Upper lobe of left lung (tissue), 6 donors: Measurements from ENCODE around the gene DLAT. TPM values are rescaled to one million over a fixed set of nuclear protein-coding genes. Genes with fewer than 3 reads are reported as not detected.
A peak's percentile ranks its signal among the peaks of the same experiment; 100 is the strongest.

Experiments used
- ATAC-seq, 2 donors: fragments of 200-7000 bp; cut with Tn5 transposase; one replicate each; pipeline ENCODE4 v1.9.1; 2022; ENCODE audit warnings: mild to moderate bottlenecking in 2 of 2, moderate library complexity in 2 of 2; ENCODE audit not compliant: low FRiP score in 2 of 2
- DNase-seq, 2 donors: peaks; one replicate each; pipeline ENCODE4 v3.0.0-alpha.2; 2019 to 2020
- H3K27ac ChIP-seq, 4 donors: fragments of 200-600 bp; sonication (generic); one replicate each; pipeline ENCODE4 v1.5.1; 2016 to 2019
- H3K27me3 ChIP-seq, 4 donors: fragments of 200-600 bp; sonication (generic); one replicate each; pipeline ENCODE4 v1.5.1; 2017 to 2019
- H3K36me3 ChIP-seq, 4 donors: fragments of 200-600 bp; sonication (generic); one replicate each; pipeline ENCODE4 v1.5.1; 2016 to 2019
- H3K4me1 ChIP-seq, 4 donors: fragments of 200-600 bp; sonication (generic); one replicate each; pipeline ENCODE4 v1.5.1; 2018 to 2019
- H3K4me3 ChIP-seq, 4 donors: fragments of 200-600 bp; sonication (generic); one replicate each; pipeline ENCODE4 v1.5.1; 2017 to 2019; ENCODE audit warnings: mild to moderate bottlenecking in 2 of 4, moderate library complexity in 1 of 4
- H3K9me3 ChIP-seq, 4 donors: fragments of 200-600 bp; sonication (generic); one replicate each; pipeline ENCODE4 v1.5.1; 2018 to 2019
- EP300 ChIP-seq, 4 donors: sonication (generic); formaldehyde crosslinking; IDR thresholded peaks; one replicate each; pipeline ENCODE4 v1.5.1; 2017; ENCODE audit warnings: antibody characterized with exemption in 4 of 4, control low read depth in 2 of 4
- POLR2A ChIP-seq, 4 donors: fragments of 450-650 bp; IDR thresholded peaks; one replicate each; pipeline ENCODE4 v1.5.1; 2016 to 2017; ENCODE audit warnings: antibody characterized with exemption in 4 of 4, mild to moderate bottlenecking in 2 of 4
- POLR2AphosphoS5 ChIP-seq, 2 donors: sonication (generic); formaldehyde crosslinking; IDR thresholded peaks; one replicate each; pipeline ENCODE4 v1.5.1; 2017; ENCODE audit warnings: antibody characterized with exemption in 2 of 2
- WGBS, 2 donors: methylation state at CpG; one replicate each; pipeline ENCODE4 v1.1.5; 2017 to 2018; 5-methylcytosine and 5-hydroxymethylcytosine counted together
- total RNA-seq, 6 donors: library from RNA; depleted of rRNA in 4 of 6; stranded (reverse); fragments of >200 nt in 4 of 6; gene quantifications; one replicate each; pipeline versions ENCODE4 v1.1.0 to v1.2.1, GENCODE V29; 2016 to 2021
- TF ChIP-seq, protein P1 (sequence below), 6 experiments: fragments of 450-650 bp in 4 of 6; fragments of 200-600 bp in 2 of 6; sonication (generic) in 2 of 6; IDR thresholded peaks; one replicate each; pipeline ENCODE4 v1.5.1; 2016 to 2019; ENCODE audit warnings: antibody characterized with exemption in 6 of 6
- donor health status: DM: no; HTN: no; CAD: no; lungs with moderate emphysema.
- donor health status: DM: no; HTN: yes; CAD: no; lungs with severe emphysema.

The DLAT gene
- total RNA-seq, 6 donors from 2014 or later, result 12.6 to 37.7 (median 27.2) TPM

DNA sequence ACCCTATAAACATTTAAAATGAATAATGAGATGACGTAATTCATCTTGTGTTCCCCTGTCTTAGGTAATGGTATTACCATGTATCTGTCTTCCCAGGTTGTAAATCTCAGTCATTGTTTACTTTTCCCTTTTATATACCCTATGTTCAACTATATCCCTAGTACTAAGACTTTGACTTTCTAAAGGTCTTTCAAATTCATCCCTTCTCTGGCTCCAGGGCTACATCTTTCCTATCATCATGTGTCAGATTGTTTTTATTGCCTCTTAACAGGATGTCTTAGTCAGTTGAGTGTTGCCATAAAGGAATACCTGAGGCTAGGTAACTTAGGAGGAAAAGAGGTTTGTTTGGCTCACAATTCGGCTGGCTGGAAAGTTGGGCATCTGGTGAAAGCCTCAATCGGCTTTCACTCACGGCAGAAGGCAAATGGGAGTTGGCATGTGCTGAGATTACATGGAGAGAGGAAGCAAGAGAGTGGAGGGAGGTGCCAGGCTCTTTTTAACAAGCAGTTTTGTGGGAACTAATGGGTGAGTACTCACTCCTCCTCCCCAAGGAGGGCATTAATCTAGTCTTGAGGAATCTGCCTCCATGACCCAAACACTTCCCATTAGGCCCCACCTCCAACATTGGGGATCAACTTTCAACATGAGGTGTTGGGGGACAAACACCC lies 11.6 kb upstream of the DLAT start:
- Histone ChIP-seq H3K4me1 (no peaks in the 10 kb centered on the region), H3K27me3 (no peaks in the 10 kb centered on the region), H3K36me3 (peaks cover 0 to 10% (median 0%) of the 10 kb centered on the region in 4 donors), H3K27ac (no peak overlapping the region), H3K4me3 (no peak overlapping the region), H3K9me3 (no peaks in the 10 kb centered on the region)
- 87 to 98% methylated on average over 4 of the region's 4 CpGs for WGBS, 2 donors
- no peak for ATAC-seq
- TF ChIP-seq EP300 (IDR thresholded peaks at IDR 0.05) (no peak), POLR2AphosphoS5 (IDR thresholded peaks at IDR 0.05) (no peak), POLR2A (IDR thresholded peaks at IDR 0.05) (no peak)
- TF ChIP-seq, protein P1, sequence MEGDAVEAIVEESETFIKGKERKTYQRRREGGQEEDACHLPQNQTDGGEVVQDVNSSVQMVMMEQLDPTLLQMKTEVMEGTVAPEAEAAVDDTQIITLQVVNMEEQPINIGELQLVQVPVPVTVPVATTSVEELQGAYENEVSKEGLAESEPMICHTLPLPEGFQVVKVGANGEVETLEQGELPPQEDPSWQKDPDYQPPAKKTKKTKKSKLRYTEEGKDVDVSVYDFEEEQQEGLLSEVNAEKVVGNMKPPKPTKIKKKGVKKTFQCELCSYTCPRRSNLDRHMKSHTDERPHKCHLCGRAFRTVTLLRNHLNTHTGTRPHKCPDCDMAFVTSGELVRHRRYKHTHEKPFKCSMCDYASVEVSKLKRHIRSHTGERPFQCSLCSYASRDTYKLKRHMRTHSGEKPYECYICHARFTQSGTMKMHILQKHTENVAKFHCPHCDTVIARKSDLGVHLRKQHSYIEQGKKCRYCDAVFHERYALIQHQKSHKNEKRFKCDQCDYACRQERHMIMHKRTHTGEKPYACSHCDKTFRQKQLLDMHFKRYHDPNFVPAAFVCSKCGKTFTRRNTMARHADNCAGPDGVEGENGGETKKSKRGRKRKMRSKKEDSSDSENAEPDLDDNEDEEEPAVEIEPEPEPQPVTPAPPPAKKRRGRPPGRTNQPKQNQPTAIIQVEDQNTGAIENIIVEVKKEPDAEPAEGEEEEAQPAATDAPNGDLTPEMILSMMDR (IDR thresholded peaks at IDR 0.05), result no peak
- no peak for DNase-seq

DNA sequence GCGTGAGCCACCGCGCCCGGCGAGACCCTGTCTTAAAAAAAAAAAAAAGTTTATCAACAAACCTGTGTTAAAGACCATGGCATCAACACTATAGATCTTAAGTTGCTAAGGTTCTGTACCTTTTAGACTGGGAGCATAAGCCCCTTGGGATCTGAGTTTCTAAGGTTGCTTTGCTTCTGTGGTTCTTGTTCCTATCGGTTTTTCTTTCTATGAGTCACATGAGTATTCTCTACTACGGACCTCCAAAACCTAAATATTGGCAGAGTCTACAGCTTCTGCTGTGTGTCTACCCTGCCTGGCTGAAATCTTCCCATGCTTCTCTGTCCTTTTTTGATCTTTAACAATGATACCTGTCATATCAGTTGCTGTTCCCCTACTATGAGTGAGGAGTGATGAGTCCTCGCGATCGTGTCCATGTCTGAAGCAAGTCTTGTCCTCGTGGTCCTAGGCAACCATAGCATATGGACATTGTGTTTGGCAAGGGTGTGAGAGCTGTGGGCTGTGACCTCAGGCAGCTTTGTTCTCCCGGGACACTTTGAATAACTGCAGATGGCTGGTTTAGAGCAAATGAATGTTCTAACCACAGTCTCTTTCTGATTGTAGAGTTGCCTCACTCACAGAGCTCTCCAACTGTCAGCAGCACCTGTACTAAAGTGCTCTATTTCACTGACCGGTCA lies 9.0 kb upstream of the DLAT start:
- ATAC-seq, result peak in 1 of 2 donors; percentile 65
- Histone ChIP-seq H3K27me3 (no peaks in the 10 kb centered on the region), H3K4me1 (no peaks in the 10 kb centered on the region), H3K4me3 (no peak overlapping the region), H3K36me3 (peaks cover 0 to 29% (median 5%) of the 10 kb centered on the region in 4 donors), H3K9me3 (no peaks in the 10 kb centered on the region), H3K27ac (peak overlapping the region in 1 of 4 donors; percentile 13)
- WGBS, 2 donors, result 91% methylated on average over 13 of the region's 13 CpGs
- DNase-seq, result no peak
- no peak for TF ChIP-seq POLR2AphosphoS5 (IDR thresholded peaks at IDR 0.05)
- TF ChIP-seq EP300 (IDR thresholded peaks at IDR 0.05), result no peak
- TF ChIP-seq POLR2A (IDR thresholded peaks at IDR 0.05), result no peak
- TF ChIP-seq, protein P1 (IDR thresholded peaks at IDR 0.05), result no peak

DNA sequence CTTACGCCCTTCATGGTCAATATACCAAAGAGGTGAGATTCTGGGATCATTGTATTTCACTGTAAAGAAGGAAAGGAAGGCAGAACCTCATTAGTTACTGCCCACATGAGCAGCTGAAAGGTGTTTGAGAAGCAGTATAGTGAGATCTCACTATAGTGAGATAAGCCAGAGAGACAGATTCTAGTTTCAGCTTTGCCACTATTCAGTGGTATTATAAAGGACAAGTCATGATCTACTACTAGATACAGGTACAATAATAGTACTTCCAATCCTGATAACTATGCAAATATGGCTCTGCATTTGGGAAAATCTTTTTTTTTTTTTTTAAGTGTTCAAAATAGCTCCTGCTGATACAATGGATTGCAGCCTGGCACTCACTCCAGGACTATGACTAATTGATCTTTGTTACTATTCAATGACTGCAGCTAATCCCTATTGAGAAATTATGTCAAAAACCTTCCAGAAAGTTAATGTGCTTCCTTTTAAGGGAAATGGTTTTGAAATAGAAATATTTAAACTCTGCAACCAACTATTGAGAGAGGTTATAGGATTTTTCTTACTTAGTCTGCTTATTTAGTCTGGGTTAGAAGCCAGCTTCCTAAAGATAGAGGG lies 8.3 kb upstream of the DLAT start:
- ATAC-seq (peak in 1 of 2 donors; percentile 59), DNase-seq (no peak)
- Histone ChIP-seq H3K4me1 (no peaks in the 10 kb centered on the region), H3K4me3 (no peak overlapping the region), H3K27me3 (no peaks in the 10 kb centered on the region), H3K36me3 (peaks cover 0 to 33% (median 5%) of the 10 kb centered on the region in 4 donors), H3K27ac (peak overlapping the region in 1 of 4 donors; percentile 13), H3K9me3 (no peaks in the 10 kb centered on the region)
- 80 to 100% methylated on average over 1 of the region's 1 CpG for WGBS, 2 donors
- TF ChIP-seq EP300 (IDR thresholded peaks at IDR 0.05), result no peak
- no peak for TF ChIP-seq POLR2A (IDR thresholded peaks at IDR 0.05)
- TF ChIP-seq POLR2AphosphoS5 (IDR thresholded peaks at IDR 0.05), result no peak
- TF ChIP-seq, protein P1 (IDR thresholded peaks at IDR 0.05), result no peak

DNA sequence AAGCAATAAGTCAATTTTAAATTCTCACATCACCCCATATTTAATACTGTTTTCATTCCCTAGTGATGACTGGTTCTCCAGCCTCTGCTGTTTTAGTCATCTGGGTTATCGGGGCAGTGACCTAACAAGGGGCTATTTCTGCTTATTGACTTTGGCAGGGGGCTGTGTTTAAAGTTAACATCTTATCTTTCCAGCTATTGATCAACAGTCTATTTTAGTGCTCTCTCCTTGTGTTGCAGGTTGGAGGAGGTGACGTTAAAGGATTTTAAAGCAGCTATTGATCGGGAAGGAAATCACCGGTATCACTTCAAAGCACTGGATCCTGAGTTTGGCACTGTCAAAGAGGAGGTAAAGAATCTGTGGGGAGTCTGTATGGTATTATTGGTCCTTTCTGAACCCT lies 7.7 kb upstream of the DLAT start:
- peaks cover 0 to 33% (median 5%) of the 10 kb centered on the region in 4 donors for H3K36me3 ChIP-seq
- no peak overlapping the region for H3K27ac ChIP-seq
- no peak for ATAC-seq

More for the DNA sequence above, 7.7 kb upstream of the DLAT start:
- Histone ChIP-seq H3K4me1 (no peaks in the 10 kb centered on the region), H3K9me3 (no peaks in the 10 kb centered on the region), H3K4me3 (no peak overlapping the region), H3K27me3 (no peaks in the 10 kb centered on the region)
- TF ChIP-seq POLR2AphosphoS5 (IDR thresholded peaks at IDR 0.05), result no peak
- TF ChIP-seq POLR2A (IDR thresholded peaks at IDR 0.05), result no peak
- TF ChIP-seq EP300 (IDR thresholded peaks at IDR 0.05), result no peak
- TF ChIP-seq, protein P1 (IDR thresholded peaks at IDR 0.05), result no peak
- no peak for DNase-seq
- 83 to 92% methylated on average over 4 of the region's 4 CpGs for WGBS, 2 donors
